ENCODE results near the gene BZW2.
"Not testable (repeated sequence)": the region's sequence is repeated elsewhere in the genome, so short reads cannot be mapped to it uniquely, and the experiment has no call there.

BZW2 gene

DNA sequence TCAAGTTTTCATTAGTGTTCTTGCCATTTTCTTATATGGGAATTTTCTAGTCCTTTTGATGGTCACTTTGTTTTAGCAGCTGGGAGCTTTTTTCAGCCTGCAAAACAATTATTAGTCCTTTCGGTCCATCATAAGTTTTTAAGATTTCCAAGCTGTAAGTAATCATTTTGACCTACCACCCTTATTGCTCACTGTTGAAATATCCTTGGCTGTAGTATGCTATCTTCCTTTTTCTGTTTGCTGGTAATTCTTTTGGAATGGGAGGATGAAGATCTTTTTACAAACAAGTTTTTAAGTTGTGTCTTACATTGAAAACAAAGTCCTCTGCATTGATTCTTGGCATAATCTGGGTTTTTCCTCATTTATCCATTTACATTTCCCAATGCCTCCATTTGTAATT is 24.0 kb downstream of the BZW2 start:
- H3K4me3 ChIP-seq (ENCODE audit: low read depth, low read length) = no peak overlapping the region
- no peaks in the 10 kb centered on the region for H3K27me3 ChIP-seq (ENCODE audit: control insufficient read depth, insufficient read depth, low read length)
- no peak overlapping the region for H3K4me2 ChIP-seq (ENCODE audit: low read length)
- TF ChIP-seq CTCF (IDR thresholded peaks at IDR 0.05) = no peak
- H3K79me2 ChIP-seq = no peaks in the 10 kb centered on the region
- H3K9me3 ChIP-seq (ENCODE audit: control insufficient read depth, low read length) = no peaks in the 10 kb centered on the region
- no peak overlapping the region for H3K27ac ChIP-seq
- H3K36me3 ChIP-seq (ENCODE audit: control insufficient read depth, insufficient read depth, low read length) = no peaks in the 10 kb centered on the region
- H2AFZ ChIP-seq = no peak overlapping the region
- no peak overlapping the region for H3K9ac ChIP-seq
- peaks cover 5% of the 10 kb centered on the region for H3K4me1 ChIP-seq

DNA sequence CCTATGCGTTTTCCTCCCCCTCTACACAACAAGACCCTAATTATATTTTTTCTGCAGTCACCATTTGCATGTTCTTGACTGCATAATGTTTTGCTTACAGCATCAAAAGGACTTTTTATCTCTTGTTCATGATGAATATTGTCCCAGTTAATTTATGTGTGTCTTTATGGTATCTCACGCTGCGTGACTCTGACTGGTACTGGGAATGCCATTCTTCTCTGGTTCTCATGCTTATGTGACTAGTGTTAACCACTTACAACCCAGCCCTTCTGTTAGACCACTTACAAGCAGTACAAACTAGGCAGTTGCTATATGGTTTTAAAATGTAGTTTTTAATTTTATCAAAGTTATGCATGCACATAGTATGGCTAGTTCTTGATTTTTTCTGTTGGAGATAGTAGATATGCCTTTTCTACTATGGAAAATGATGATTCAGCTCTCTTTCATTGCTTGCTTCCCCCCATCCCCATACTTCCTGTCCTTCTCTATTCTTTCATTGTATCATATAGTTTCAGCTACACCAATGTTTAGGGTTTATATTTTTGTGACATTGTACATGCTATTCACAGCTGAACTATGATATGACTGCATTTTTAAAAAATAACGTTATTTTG is 24.9 kb downstream of the BZW2 start:
- Histone ChIP-seq H3K4me1 (peaks cover 5% of the 10 kb centered on the region), H2AFZ (no peak overlapping the region)
- TF ChIP-seq CTCF (IDR thresholded peaks at IDR 0.05) = no peak

DNA sequence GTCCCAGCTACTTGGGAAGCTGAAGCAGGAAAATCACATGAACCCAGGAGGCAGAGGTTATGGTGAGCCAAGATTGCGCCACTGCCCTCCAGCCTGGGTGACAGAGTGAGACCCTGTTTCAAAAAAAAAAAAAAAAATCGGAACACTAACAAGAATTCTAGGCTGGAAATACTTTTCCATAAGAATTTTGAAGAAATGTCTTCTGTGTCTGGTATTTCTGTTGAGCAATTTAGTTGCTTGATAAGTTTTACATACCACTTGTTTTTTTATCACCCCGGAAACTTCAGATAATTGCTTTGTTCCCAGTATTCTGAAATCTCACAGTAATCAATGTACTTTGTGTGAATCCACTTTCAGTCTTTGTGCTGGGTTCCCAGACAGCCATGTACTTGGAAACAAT is 25.8 kb downstream of the BZW2 start:
- TF ChIP-seq CTCF (IDR thresholded peaks at IDR 0.05) = no peak
- H3K27me3 ChIP-seq (ENCODE audit: control insufficient read depth, insufficient read depth, low read length) = no peaks in the 10 kb centered on the region
- no peak overlapping the region for H3K9ac ChIP-seq
- no peak overlapping the region for H3K4me2 ChIP-seq (ENCODE audit: low read length)
- H3K4me1 ChIP-seq = peaks cover 5% of the 10 kb centered on the region
- no peak overlapping the region for H2AFZ ChIP-seq
- H3K4me3 ChIP-seq (ENCODE audit: low read depth, low read length) = no peak overlapping the region
- H3K27ac ChIP-seq = no peak overlapping the region
- no peaks in the 10 kb centered on the region for H3K9me3 ChIP-seq (ENCODE audit: control insufficient read depth, low read length)
- no peaks in the 10 kb centered on the region for H3K79me2 ChIP-seq
- no peaks in the 10 kb centered on the region for H3K36me3 ChIP-seq (ENCODE audit: control insufficient read depth, insufficient read depth, low read length)

More for the DNA sequence above, 24.9 kb downstream of the BZW2 start:
- H3K36me3 ChIP-seq (ENCODE audit: control insufficient read depth, insufficient read depth, low read length) = no peaks in the 10 kb centered on the region
- no peak overlapping the region for H3K9ac ChIP-seq
- no peak overlapping the region for H3K4me3 ChIP-seq (ENCODE audit: low read depth, low read length)
- no peaks in the 10 kb centered on the region for H3K9me3 ChIP-seq (ENCODE audit: control insufficient read depth, low read length)
- H3K79me2 ChIP-seq = no peaks in the 10 kb centered on the region
- H3K4me2 ChIP-seq (ENCODE audit: low read length) = no peak overlapping the region
- no peak overlapping the region for H3K27ac ChIP-seq
- no peaks in the 10 kb centered on the region for H3K27me3 ChIP-seq (ENCODE audit: control insufficient read depth, insufficient read depth, low read length)

- Histone ChIP-seq H3K4me1 (no peaks in the 10 kb centered on the region), H3K36me3 (ENCODE audit: control insufficient read depth, insufficient read depth, low read length) (no peaks in the 10 kb centered on the region), H3K9ac (no peak overlapping the region), H3K27me3 (ENCODE audit: control insufficient read depth, insufficient read depth, low read length) (no peaks in the 10 kb centered on the region), H2AFZ (no peak overlapping the region), H3K4me3 (ENCODE audit: low read depth, low read length) (no peak overlapping the region), H3K79me2 (no peaks in the 10 kb centered on the region), H3K9me3 (ENCODE audit: control insufficient read depth, low read length) (no peaks in the 10 kb centered on the region), H3K4me2 (ENCODE audit: low read length) (no peak overlapping the region), H3K27ac (no peak overlapping the region)
- no peak for TF ChIP-seq CTCF (IDR thresholded peaks at IDR 0.05)
Observed at GRCh38 chr7:16675277-16675676, 29.3 kb downstream of the BZW2 start.

GRCh38 chr7:16677978-16678494 is 32.1 kb downstream of the BZW2 start:
- Histone ChIP-seq H3K9me3 (ENCODE audit: control insufficient read depth, low read length) (no peaks in the 10 kb centered on the region), H3K4me3 (ENCODE audit: low read depth, low read length) (no peak overlapping the region), H3K79me2 (no peaks in the 10 kb centered on the region), H3K36me3 (ENCODE audit: control insufficient read depth, insufficient read depth, low read length) (no peaks in the 10 kb centered on the region), H3K27me3 (ENCODE audit: control insufficient read depth, insufficient read depth, low read length) (no peaks in the 10 kb centered on the region), H2AFZ (no peak overlapping the region), H3K27ac (no peak overlapping the region), H3K4me2 (ENCODE audit: low read length) (no peak overlapping the region), H3K9ac (no peak overlapping the region), H3K4me1 (no peaks in the 10 kb centered on the region)
- TF ChIP-seq CTCF (IDR thresholded peaks at IDR 0.05) = no peak

GRCh38 chr7:16678645-16679566 is 32.9 kb downstream of the BZW2 start:
- H3K79me2 ChIP-seq; H3K27ac ChIP-seq; H2AFZ ChIP-seq; H3K4me2 ChIP-seq (ENCODE audit: low read length); H3K36me3 ChIP-seq (ENCODE audit: control insufficient read depth, insufficient read depth, low read length); H3K27me3 ChIP-seq (ENCODE audit: control insufficient read depth, insufficient read depth, low read length); H3K9ac ChIP-seq; H3K9me3 ChIP-seq (ENCODE audit: control insufficient read depth, low read length); H3K4me1 ChIP-seq; H3K4me3 ChIP-seq (ENCODE audit: low read depth, low read length): not testable (repeated sequence)

Measured in parathyroid adenoma (tissue), 2 donors.